ENCODE measurements around the gene KLK8. TPM values are rescaled to one million over a fixed set of nuclear protein-coding genes. Genes with fewer than 3 reads are reported as not detected.
A peak's percentile ranks its signal among the peaks of the same experiment; 100 is the strongest.

The KLK8 gene
- total RNA-seq, 1 donor from 2014 or later = 3.1 TPM

DNA sequence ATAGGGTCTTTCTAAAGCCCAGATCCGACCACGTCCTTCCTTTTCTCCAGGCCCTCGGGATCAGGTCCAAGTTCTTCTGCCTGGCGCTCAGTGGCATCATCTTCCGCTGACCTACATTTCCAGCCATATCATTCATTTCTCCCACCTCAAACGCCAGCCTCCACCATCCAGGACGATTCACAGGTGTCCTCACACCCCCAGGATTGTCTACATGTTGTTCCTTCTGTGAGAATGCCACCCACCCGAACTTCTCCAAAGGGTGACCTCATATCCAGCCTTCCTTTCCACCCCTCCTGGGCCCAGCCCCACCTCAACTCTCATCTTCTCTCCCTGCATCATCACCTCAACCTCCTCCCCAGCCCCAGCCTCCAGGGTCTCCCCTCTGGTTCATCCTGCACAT is 43.8 kb downstream of the KLK8 start:
- no peak for DNase-seq (ENCODE audit: low read depth)
- Histone ChIP-seq H3K36me3 (ENCODE audit: control insufficient read depth, insufficient read depth, low read length) (no peaks in the 10 kb centered on the region), H3K4me3 (ENCODE audit: low read depth, low read length) (no peak overlapping the region), H3K27me3 (ENCODE audit: control insufficient read depth, insufficient read depth, low read length) (peaks cover 2% of the 10 kb centered on the region)
- TF ChIP-seq, protein P1, sequence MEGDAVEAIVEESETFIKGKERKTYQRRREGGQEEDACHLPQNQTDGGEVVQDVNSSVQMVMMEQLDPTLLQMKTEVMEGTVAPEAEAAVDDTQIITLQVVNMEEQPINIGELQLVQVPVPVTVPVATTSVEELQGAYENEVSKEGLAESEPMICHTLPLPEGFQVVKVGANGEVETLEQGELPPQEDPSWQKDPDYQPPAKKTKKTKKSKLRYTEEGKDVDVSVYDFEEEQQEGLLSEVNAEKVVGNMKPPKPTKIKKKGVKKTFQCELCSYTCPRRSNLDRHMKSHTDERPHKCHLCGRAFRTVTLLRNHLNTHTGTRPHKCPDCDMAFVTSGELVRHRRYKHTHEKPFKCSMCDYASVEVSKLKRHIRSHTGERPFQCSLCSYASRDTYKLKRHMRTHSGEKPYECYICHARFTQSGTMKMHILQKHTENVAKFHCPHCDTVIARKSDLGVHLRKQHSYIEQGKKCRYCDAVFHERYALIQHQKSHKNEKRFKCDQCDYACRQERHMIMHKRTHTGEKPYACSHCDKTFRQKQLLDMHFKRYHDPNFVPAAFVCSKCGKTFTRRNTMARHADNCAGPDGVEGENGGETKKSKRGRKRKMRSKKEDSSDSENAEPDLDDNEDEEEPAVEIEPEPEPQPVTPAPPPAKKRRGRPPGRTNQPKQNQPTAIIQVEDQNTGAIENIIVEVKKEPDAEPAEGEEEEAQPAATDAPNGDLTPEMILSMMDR (IDR thresholded peaks at IDR 0.05; ENCODE audit: insufficient read depth, low read length, poor library complexity, severe bottlenecking) = no peak

DNA sequence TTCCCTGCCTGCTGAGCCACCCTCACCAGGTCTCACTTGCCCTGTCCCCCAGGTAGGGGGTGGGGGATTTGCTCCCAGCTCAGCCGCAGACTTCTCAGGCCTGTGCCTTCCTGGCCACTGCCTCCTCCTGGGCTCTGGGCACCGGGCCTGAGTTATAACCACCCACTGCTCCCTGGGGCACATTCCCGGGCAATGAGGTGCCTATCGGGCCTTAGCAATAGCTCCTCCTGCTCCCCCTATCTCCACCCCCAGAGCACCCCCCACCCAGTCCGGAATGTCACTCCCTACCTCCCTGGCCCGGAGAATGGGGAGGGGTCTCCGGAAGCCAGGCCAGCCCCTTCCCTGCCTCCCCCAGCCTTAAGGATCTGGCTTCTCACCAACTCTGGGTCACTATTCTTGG is 48.5 kb downstream of the KLK8 start, which contains the start of gene KLK5:
TSS of gene KLK5 (minus strand) at position 129 of the 400 bp plus-strand sequence. CDS start 381 bp downstream, outside the sequence.
- H3K36me3 ChIP-seq (ENCODE audit: control insufficient read depth, insufficient read depth, low read length) = no peaks in the 10 kb centered on the region
- no peak for DNase-seq (ENCODE audit: low read depth)
- TF ChIP-seq, protein P1 (IDR thresholded peaks at IDR 0.05; ENCODE audit: insufficient read depth, low read length, poor library complexity, severe bottlenecking) = no peak
- H3K27me3 ChIP-seq (ENCODE audit: control insufficient read depth, insufficient read depth, low read length) = peaks cover 2% of the 10 kb centered on the region
- H3K4me3 ChIP-seq (ENCODE audit: low read depth, low read length) = peak within 1 kb of the TSS; percentile 6

DNA sequence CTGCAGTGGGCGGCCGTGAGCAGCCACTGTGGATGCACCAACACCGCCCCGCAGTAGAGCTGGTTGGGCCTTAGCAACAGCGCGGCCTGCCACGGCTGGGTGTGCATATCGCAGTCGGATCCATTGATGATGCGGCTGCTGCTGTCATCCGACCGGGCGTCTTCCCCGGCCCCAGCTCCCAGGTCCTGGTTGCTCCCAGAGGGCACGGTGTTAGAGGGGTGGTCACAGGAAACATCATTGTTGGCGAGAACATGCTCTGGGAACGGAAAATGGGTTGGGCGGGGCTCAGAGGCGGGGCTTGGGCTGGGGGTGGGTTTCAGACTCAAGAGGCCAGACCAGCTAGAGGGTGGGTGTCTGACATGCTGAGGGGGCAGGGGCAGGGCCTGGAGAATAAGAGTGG is 51.5 kb downstream of the KLK8 start:
- Histone ChIP-seq H3K27me3 (ENCODE audit: control insufficient read depth, insufficient read depth, low read length) (peaks cover 2% of the 10 kb centered on the region), H3K4me3 (ENCODE audit: low read depth, low read length) (no peak overlapping the region), H3K36me3 (ENCODE audit: control insufficient read depth, insufficient read depth, low read length) (no peaks in the 10 kb centered on the region)
- DNase-seq (ENCODE audit: low read depth) = no peak
- TF ChIP-seq, protein P1 (IDR thresholded peaks at IDR 0.05; ENCODE audit: insufficient read depth, low read length, poor library complexity, severe bottlenecking) = no peak

DNA sequence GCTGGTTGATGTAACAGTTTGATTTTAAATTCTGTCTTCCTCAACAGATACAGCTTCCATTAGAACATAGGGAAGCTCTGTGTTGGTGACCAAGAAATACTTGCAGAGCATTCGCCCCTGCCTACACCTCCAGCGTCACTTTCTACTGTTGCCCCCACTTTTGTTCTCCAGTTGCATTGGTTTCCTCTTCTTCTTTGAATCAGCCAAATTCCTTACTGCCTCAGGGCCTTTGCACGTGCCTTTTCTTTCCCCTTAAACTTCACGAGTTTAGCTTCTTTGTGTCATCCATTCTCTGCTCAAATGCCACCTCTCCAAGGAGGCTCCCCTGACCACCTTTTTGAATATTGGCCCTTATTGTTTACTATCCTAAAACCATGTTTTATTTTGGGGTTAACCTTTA is 54.3 kb downstream of the KLK8 start:
- TF ChIP-seq, protein P1 (IDR thresholded peaks at IDR 0.05; ENCODE audit: insufficient read depth, low read length, poor library complexity, severe bottlenecking) = no peak
- H3K36me3 ChIP-seq (ENCODE audit: control insufficient read depth, insufficient read depth, low read length) = no peaks in the 10 kb centered on the region
- H3K27me3 ChIP-seq (ENCODE audit: control insufficient read depth, insufficient read depth, low read length) = no peaks in the 10 kb centered on the region
- no peak for DNase-seq (ENCODE audit: low read depth)
- H3K4me3 ChIP-seq (ENCODE audit: low read depth, low read length) = no peak overlapping the region

Other genes with a start within 250 kb of the KLK8 start
- not detected in 2 replicates for gene GPR32, start 231.1 kb downstream of the KLK8 start, total RNA-seq
- not detected in 2 replicates for gene ACP4, start 211.2 kb downstream of the KLK8 start, total RNA-seq
- gene KLK1, start 177.8 kb downstream of the KLK8 start, total RNA-seq = not detected in 2 replicates
- gene KLK15, start 168.0 kb downstream of the KLK8 start, total RNA-seq = not detected in 2 replicates
- not detected in 2 replicates for gene KLK3, start 146.7 kb downstream of the KLK8 start, total RNA-seq
- 0.96 TPM in 1 of 2 replicates, not detected in the other for gene KLK2, start 128.2 kb downstream of the KLK8 start, total RNA-seq
- not detected in 2 replicates for gene KLK4, start 90.2 kb downstream of the KLK8 start, total RNA-seq
- gene KLK5, start 48.6 kb downstream of the KLK8 start, total RNA-seq = 10.8 and 11.3 TPM in 2 replicates
- 33.5 and 39.9 TPM in 2 replicates for gene KLK6, start 32.0 kb downstream of the KLK8 start, total RNA-seq
- gene KLK7, start 17.7 kb downstream of the KLK8 start, total RNA-seq = 18.7 and 18.8 TPM in 2 replicates
- gene KLK10, start 18.1 kb upstream of the KLK8 start, total RNA-seq = 6.7 and 9.0 TPM in 2 replicates
- not detected in 2 replicates for gene KLK11, start 25.0 kb upstream of the KLK8 start, total RNA-seq
- gene KLK12, start 33.4 kb upstream of the KLK8 start, total RNA-seq = not detected in 2 replicates
- gene KLK13, start 63.5 kb upstream of the KLK8 start, total RNA-seq = 0.08 and 0.21 TPM in 2 replicates
- not detected in 2 replicates for gene KLK14, start 81.3 kb upstream of the KLK8 start, total RNA-seq
- 19.1 and 23.6 TPM in 2 replicates for gene CTU1, start 106.8 kb upstream of the KLK8 start, total RNA-seq
- gene SIGLEC9, start 123.3 kb upstream of the KLK8 start, total RNA-seq = 0.13 and 0.14 TPM in 2 replicates
- not detected in 2 replicates for gene SIGLEC7, start 140.7 kb upstream of the KLK8 start, total RNA-seq
- not detected in 2 replicates for gene CD33, start 223.5 kb upstream of the KLK8 start, total RNA-seq
- gene SIGLECL1, start 249.5 kb upstream of the KLK8 start, total RNA-seq = 0.79 TPM in 1 of 2 replicates, not detected in the other